GM19351 (cell line): ENCODE data around the gene PRODH2.
"Not testable (repeated sequence)": the region's sequence is repeated elsewhere in the genome, so short reads cannot be mapped to it uniquely, and the experiment has no call there.

Source experiments
- ATAC-seq: cut with Tn5 transposase; IDR thresholded peaks from one replicate; pipeline ENCODE4 v1.9.1; 2021; ENCODE audit warnings: mild to moderate bottlenecking, moderate library complexity; ENCODE audit not compliant: unreplicated experiment

The PRODH2 gene

GRCh38 chr19:35797663-35798062 lies 15.0 kb downstream of the PRODH2 start:
- no peak for ATAC-seq

- ATAC-seq, result no peak
Observed at GRCh38 chr19:35796645-35797542, 15.8 kb downstream of the PRODH2 start.

DNA sequence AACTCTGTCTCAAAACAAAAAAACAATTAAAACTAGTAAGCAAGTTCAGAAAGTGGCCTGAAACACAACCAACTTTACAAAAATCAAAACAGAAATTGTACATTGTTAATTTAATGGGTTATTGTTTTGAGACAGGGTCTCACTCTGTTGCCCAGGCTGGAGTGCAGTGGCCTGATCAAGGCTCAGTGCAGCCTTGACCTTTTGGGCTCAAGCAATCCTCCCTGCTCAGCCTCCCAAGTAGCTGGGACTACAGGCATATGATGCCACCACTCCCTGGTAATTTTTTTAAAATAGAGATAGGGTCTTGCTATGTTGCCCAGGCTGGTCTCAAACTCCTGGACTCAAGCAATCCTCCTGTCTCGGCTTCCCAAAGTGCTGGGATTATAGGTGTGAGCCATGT lies 17.1 kb downstream of the PRODH2 start:
- ATAC-seq, result not testable (repeated sequence)

DNA sequence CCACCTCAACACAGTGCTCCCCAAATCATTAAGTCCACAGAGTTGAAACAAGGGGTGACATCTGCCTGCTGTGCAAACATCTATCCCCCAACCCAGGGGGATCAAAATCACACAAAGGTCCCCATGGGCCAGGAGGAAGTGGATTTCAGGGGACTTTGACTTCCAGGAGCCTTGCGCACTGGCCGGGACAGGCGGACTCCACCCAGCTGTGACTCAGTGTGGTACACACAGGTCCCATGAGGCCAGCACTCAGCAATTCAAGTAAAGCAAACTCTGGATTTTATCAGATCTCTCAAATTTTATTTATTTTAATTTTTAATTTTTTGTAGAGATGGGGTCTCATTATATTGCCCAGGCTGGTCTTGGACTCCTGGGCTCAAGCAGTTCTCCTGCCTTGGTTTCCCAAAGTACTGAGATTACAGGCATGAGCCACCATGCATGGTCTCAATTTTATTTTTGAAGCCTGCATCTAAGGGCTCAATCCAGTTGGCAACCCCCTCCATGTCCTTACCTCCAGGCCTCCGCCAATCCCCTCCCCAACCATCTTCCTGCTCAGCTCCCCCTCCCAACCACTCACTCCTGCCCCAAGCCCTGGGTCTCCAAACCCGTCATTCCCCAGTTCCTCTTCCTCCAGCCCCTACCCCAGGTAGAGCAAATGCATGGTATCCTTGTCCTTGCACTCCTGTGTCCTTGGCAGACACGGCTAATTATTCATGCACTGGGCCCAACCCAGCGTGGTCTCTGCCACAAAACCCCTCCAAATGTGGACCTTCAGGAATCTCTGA lies 19.1 kb downstream of the PRODH2 start:
- ATAC-seq, result no peak

- no peak for ATAC-seq
Observed at GRCh38 chr19:35792888-35793287, 19.8 kb downstream of the PRODH2 start.

DNA sequence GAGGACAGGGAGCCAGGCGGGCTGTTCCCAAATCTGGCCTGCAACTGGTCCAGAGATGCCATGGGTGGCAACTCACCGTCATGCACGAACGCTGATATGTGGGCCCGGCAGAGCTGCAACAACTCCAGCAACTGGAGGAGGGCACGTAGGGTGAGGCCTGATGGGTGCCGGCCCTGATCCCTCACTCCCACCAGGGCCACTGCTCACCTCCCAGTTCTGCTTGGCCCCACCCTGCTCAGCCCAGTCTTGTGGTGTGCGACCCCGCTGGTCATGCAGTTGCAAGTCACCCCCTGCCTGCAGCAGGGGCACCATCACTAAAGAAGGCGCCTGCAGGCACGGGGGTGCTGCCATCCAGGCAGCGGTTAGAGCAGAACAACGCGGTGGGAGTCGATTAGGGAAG lies 20.3 kb downstream of the PRODH2 start:
- ATAC-seq, result no peak

- no peak for ATAC-seq
Observed at GRCh38 chr19:35791814-35792279, 20.8 kb downstream of the PRODH2 start.

- ATAC-seq, result no peak
Observed at GRCh38 chr19:35790981-35791813, 21.4 kb downstream of the PRODH2 start.

- ATAC-seq, result no peak
Observed at GRCh38 chr19:35789978-35790944, 22.4 kb downstream of the PRODH2 start.

DNA sequence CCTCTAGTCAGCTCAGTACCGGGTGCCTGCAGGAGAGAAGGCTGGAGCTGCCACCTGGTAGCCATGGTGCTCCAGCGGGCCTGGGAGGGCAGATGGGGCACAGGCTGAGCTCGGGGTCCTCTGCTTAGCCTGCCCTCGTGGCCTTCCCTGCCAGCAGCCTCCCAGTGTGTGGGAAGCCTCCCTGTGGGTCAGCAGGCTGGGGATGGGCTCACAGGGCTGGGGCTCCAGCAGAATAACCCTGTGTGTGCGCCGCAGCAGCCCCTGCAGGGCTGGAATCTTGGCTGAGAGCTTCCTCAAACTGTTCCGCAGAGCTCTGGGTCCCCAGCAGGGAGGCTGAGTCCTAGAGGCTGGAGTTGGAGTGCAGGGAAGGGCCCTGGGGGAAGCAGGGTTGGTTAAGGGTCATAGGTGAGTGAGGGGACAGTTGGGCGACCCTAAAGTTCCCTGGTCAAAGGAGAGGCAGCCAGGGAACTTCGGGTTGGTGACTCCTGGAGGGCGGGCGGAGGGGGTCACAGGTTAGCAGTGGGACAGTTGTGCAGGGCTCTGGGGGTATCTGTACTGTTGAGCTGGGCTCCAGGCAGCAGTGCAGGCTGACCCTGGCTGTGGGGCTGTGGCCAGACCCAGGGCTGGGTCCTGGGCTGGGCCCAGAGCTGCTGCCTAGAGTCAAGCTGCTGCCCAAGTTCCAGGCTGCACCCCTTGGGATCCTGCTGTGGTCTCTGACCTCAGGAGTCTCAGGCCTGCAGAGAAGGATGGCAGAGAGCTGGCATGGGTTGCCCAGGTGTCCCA lies 23.3 kb downstream of the PRODH2 start:
- no peak for ATAC-seq

DNA sequence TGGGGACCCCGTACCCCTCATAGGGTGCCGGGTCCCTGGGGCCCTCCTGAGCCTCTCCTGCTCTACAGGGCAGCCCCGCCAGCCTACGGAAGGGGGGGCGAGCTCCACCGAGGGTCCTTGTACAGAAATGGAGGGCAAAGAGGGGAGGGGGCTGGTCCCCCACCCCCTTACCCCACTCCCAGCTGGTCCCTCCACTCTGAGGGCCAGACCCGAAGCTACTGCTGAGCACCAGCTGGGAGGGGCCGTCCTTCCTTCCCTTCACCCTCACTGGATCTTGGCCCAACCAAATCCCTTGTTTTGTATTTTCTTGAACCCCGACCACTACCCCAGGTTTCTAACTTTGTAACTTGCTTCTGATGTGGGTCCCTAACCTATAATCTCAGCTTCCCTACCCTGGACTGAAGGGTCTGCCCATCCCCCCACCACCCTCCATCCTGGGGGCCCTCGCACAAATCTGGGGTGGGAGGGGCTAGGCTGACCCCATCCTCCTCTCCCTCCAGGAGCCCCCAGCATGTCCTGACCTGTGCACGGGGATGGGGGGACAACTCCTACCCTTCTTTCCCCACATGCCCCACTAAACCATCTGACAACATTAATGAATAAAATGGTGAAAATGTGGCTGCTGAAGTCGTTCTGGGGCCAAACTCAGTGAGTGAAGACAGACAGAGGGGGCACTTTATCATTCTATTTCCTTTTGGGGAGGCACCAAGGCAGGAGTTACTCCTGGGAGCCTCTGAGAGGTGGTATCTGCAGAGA lies 24.3 kb downstream of the PRODH2 start:
- no peak for ATAC-seq

DNA sequence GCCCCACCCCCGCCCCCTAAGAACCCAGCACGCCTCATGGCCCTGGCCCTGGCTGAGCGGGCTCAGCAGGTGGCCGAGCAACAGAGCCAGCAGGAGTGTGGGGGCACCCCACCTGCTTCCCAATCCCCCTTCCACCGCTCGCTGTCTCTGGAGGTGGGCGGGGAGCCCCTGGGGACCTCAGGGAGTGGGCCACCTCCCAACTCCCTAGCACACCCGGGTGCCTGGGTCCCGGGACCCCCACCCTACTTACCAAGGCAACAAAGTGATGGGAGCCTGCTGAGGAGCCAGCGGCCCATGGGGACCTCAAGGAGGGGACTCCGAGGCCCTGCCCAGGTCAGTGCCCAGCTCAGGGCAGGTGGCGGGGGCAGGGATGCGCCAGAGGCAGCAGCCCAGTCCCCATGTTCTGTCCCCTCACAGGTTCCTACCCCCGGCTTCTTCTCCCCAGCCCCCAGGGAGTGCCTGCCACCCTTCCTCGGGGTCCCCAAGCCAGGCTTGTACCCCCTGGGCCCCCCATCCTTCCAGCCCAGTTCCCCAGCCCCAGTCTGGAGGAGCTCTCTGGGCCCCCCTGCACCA lies 25.3 kb downstream of the PRODH2 start:
- ATAC-seq, result no peak

GRCh38 chr19:35786299-35787160 lies 26.1 kb downstream of the PRODH2 start:
- ATAC-seq, result no peak

DNA sequence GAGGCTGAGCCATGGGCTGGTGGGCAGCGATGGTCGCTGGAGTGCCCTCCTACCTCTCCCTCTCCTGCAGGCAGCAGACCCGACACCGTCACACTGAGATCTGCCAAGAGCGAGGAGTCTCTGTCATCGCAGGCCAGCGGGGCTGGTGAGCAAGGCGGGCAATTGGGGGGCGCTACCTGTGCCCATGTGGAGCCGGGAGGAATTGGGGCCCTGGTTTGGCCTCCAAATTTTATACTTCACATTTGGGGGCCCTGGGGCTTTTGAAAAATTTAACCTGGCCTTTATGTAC lies 27.4 kb downstream of the PRODH2 start:
- no peak for ATAC-seq

DNA sequence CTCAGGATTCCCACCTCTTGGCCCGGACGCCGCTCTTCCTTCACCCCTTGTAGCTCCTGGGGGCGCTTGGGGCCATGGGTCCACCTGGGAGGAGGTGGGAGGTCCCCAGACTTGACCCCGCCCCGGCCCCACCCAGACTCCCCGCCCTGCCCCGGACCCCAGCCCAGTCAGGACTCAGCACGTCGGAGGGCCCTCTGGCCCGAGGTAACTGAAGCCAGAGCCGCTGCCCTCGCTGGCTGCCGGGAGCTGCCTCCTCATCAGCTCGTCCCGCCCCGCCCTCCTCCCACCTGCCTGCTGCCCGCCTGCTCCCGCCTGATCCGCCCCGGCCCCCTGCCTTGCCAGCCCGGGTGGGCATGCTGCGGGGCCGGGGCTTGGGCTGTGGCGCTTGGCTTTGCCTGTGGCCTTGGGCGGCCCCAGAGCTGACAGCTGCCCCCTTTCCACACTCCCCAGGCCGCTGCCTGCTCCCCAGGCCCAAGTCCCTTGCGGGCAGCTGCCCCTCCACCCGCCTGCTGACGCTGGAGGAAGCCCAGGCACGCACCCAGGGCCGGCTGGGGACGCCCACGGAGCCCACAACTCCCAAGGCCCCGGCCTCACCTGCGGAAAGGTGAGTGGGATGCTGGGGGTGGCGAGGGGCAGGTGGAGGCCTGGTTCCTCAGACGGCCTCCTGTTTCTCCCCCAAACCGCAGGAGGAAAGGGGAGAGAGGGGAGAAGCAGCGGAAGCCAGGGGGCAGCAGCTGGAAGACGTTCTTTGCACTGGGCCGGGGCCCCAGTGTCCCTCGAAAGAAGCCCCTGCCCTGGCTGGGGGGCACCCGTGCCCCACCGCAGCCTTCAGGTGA lies 27.9 kb downstream of the PRODH2 start:
- ATAC-seq, result no peak
